ENCODE measurements around the gene DDX24.

GRCh38 chr14:93998871-93999403, 82.1 kb downstream of the DDX24 start:
- TF ChIP-seq POLR2A (IDR thresholded peaks at IDR 0.05; ENCODE audit: low read length) (no peak), GATA1 (IDR thresholded peaks at IDR 0.05; ENCODE audit: low read depth, low read length) (no peak)

Data from erythroblast (primary cell).